ENCODE results near the gene STAT3.

- TF ChIP-seq CTCF (IDR thresholded peaks at IDR 0.05) (no peak), EZH2 (IDR thresholded peaks at IDR 0.05; ENCODE audit: borderline replicate concordance, insufficient read depth, low read depth, low read length, poor library complexity, severe bottlenecking) (no peak)
Measured at GRCh38 chr17:42282478-42283080, 105.7 kb downstream of the STAT3 start.

Measured in B cell (primary cell).